IPS-NIHi7 (cell line): ENCODE data around the gene ANKRD40CL.

Source experiments
- DNase-seq: peaks from one replicate; pipeline ENCODE4 v3.0.0; 2012; ENCODE audit warnings: mixed read lengths; ENCODE audit errors: extremely low spot score

ANKRD40CL gene

GRCh38 chr17:50715471-50715870 lies 51.8 kb downstream of the ANKRD40CL start:
- no peak for DNase-seq

GRCh38 chr17:50712641-50713040 lies 54.7 kb downstream of the ANKRD40CL start:
- no peak for DNase-seq
